GM12878 (cell line): Measurements from ENCODE around the gene SLC15A5. TPM values are rescaled to one million over a fixed set of nuclear protein-coding genes. Genes with fewer than 3 reads are reported as not detected.
A peak's percentile ranks its signal among the peaks of the same experiment; 100 is the strongest.

ENCODE experiments used
- ATAC-seq: fragments of 200-7000 bp; cut with Tn5 transposase; 3 replicates; pipeline ENCODE4 v1.9.1; 2020; ENCODE audit warnings: mild to moderate bottlenecking, moderate library complexity
- BruUV-seq: library from RNA; stranded (reverse); fragments of 400-500 nt; replicated peaks from 2 replicates; lab custom pipeline; 2021; lab: Mats Ljungman, UMichigan
- CTCF ChIA-PET: fragments of 300-600 bp; sonication (Branson Sonifier 250); formaldehyde crosslinking; extraction: SDS; loops from one replicate; lab custom pipeline; 2021; ENCODE audit warnings: inconsistent platforms; lab: Yijun Ruan, JAX
- POLR2A ChIA-PET: fragments of 350-600 bp; formaldehyde crosslinking; extraction: SDS; loops from one replicate; lab custom pipeline; 2021; ENCODE audit warnings: inconsistent platforms; lab: Charles Lee
- RAD21 ChIA-PET: fragments of 300-600 bp; sonication (Branson Sonifier 250); formaldehyde crosslinking; loops from one replicate; lab custom pipeline; 2023; ENCODE audit warnings: antibody characterized with exemption; ENCODE audit not compliant: unreplicated experiment; lab: Charles Lee
- SMC1A ChIA-PET: fragments of 300-600 bp; sonication (Branson Sonifier 250); formaldehyde crosslinking; loops from one replicate; lab custom pipeline; 2023; ENCODE audit not compliant: unreplicated experiment, uncharacterized antibody; lab: Charles Lee
- DNase-seq: peaks from one replicate; pipeline ENCODE4 v3.0.0-alpha.2; 2011; ENCODE audit warnings: low read depth, low spot score
- FAIRE-seq: peaks from 3 replicates; lab custom pipeline; 2011; peaks lifted over from hg19 to GRCh38; lab: Jason Lieb, UNC
- H2AFZ ChIP-seq: 2 replicates; pipeline ENCODE4 v1.6.0; 2011; ENCODE audit warnings: low read depth, low read length, control low read depth; ENCODE audit not compliant: control insufficient read depth
- H3K27ac ChIP-seq: 2 replicates; pipeline ENCODE4 v1.5.1; 2011; ENCODE audit warnings: control low read depth; ENCODE audit not compliant: control insufficient read depth, insufficient read depth
- H3K27me3 ChIP-seq, 2 experiments: replicated peaks in 1 of 2; 2 replicates each; pipeline versions ENCODE4 v1.6.0 to v1.6.1; 2011; ENCODE audit warnings: low read length in 1 of 2; ENCODE audit not compliant: control insufficient read depth in 2 of 2, insufficient read depth in 2 of 2
- H3K36me3 ChIP-seq, 2 experiments: 2 replicates each; pipeline ENCODE4 v1.5.1; 2011; ENCODE audit warnings: low read length in 1 of 2; ENCODE audit not compliant: control insufficient read depth in 2 of 2, insufficient read depth in 2 of 2
- H3K4me1 ChIP-seq: 2 replicates; pipeline ENCODE4 v1.6.1; 2011; ENCODE audit warnings: mild to moderate bottlenecking, low read length, moderate library complexity, mixed read lengths; ENCODE audit not compliant: control insufficient read depth, insufficient read depth
- H3K4me2 ChIP-seq: 2 replicates; pipeline ENCODE4 v1.6.0; 2011; ENCODE audit warnings: control low read depth; ENCODE audit not compliant: control insufficient read depth, insufficient read depth
- H3K4me3 ChIP-seq: fragments of 200-600 bp; sonication (generic); 2 replicates; pipeline ENCODE4 v1.5.1; 2016
- H3K79me2 ChIP-seq: 2 replicates; pipeline ENCODE4 v1.6.0; 2011; ENCODE audit warnings: low read length; ENCODE audit not compliant: control insufficient read depth, insufficient read depth
- H3K9ac ChIP-seq: 2 replicates; pipeline ENCODE4 v1.8.0; 2011; ENCODE audit warnings: low read length, control low read depth, mixed read lengths; ENCODE audit not compliant: control insufficient read depth, insufficient read depth
- H3K9me3 ChIP-seq: replicated peaks from 3 replicates; pipeline ENCODE4 v1.5.1; 2011; ENCODE audit warnings: mild to moderate bottlenecking, low read length; ENCODE audit not compliant: control insufficient read depth, insufficient read depth
- H4K20me1 ChIP-seq: 2 replicates; pipeline ENCODE4 v1.6.0; 2011; ENCODE audit not compliant: control insufficient read depth, insufficient read depth
- E2F8 ChIP-seq: fragments of 450-650 bp; IDR thresholded peaks from 2 replicates; pipeline ENCODE4 v1.6.1; 2018; ENCODE audit warnings: mild to moderate bottlenecking, low read depth, moderate library complexity; ENCODE audit not compliant: partially characterized antibody
- FOXK2 ChIP-seq: fragments of 450-650 bp; IDR thresholded peaks from 2 replicates; pipeline ENCODE4 v1.6.1; 2017; ENCODE audit warnings: mild to moderate bottlenecking, moderate library complexity
- IRF5 ChIP-seq: fragments of 450-650 bp; IDR thresholded peaks from 2 replicates; pipeline ENCODE4 v1.6.1; 2017; ENCODE audit warnings: borderline replicate concordance
- KAT2A ChIP-seq: conservative IDR thresholded peaks from 2 replicates; pipeline ENCODE4 v1.6.1; 2011; ENCODE audit warnings: low read depth, low read length; ENCODE audit not compliant: control insufficient read depth
- LARP7 ChIP-seq: fragments of 450-650 bp; IDR thresholded peaks from 2 replicates; pipeline ENCODE4 v1.6.1; 2017; ENCODE audit warnings: mild to moderate bottlenecking
- MTA2 ChIP-seq: fragments of 450-650 bp; IDR thresholded peaks from 2 replicates; pipeline ENCODE4 v1.6.1; 2016; ENCODE audit warnings: low read depth, mild to moderate bottlenecking, moderate library complexity
- NBN ChIP-seq: fragments of 450-650 bp; IDR thresholded peaks from 2 replicates; pipeline ENCODE4 v1.6.1; 2016
- NFYB ChIP-seq: IDR thresholded peaks from 2 replicates; pipeline ENCODE4 v1.6.1; 2011; ENCODE audit warnings: low read depth, mild to moderate bottlenecking, low read length, improper control_type of control experiment, moderate library complexity; ENCODE audit not compliant: insufficient read depth
- NR2C2 ChIP-seq: IDR thresholded peaks from 2 replicates; pipeline ENCODE4 v1.6.1; 2011; ENCODE audit warnings: borderline replicate concordance, low read depth; ENCODE audit not compliant: control insufficient read depth, insufficient read length
- PKNOX1 ChIP-seq: fragments of 450-650 bp; IDR thresholded peaks from 2 replicates; pipeline ENCODE4 v1.6.1; 2016; ENCODE audit warnings: mild to moderate bottlenecking
- RAD21 ChIP-seq: IDR thresholded peaks from 2 replicates; pipeline ENCODE4 v1.6.1; 2011; ENCODE audit warnings: mild to moderate bottlenecking, low read depth, low read length, moderate library complexity; ENCODE audit not compliant: insufficient read depth
- RELA ChIP-seq: fragments of 450-650 bp; IDR thresholded peaks from 2 replicates; pipeline ENCODE4 v1.8.0; 2014; ENCODE audit warnings: borderline replicate concordance; ENCODE audit not compliant: partially characterized antibody
- SMARCA5 ChIP-seq: fragments of 450-650 bp; IDR thresholded peaks from 2 replicates; pipeline ENCODE4 v1.6.1; 2017; ENCODE audit warnings: mild to moderate bottlenecking
- ZNF217 ChIP-seq: fragments of 450-650 bp; IDR thresholded peaks from 2 replicates; pipeline ENCODE4 v1.6.1; 2017; ENCODE audit warnings: antibody characterized with exemption, mild to moderate bottlenecking
- ZNF592 ChIP-seq: fragments of 450-650 bp; IDR thresholded peaks from 2 replicates; pipeline ENCODE4 v1.6.1; 2017; ENCODE audit warnings: mild to moderate bottlenecking, moderate library complexity
- ZZZ3 ChIP-seq: IDR thresholded peaks from 2 replicates; pipeline ENCODE4 v1.6.1; 2011; ENCODE audit warnings: low read depth; ENCODE audit not compliant: control insufficient read depth, insufficient read length
- WGBS: methylation state at CpG from one replicate; pipeline ENCODE4 v1.1.6; 2016; ENCODE audit warnings: low lambda C conversion rate; ENCODE audit not compliant: insufficient replicate concordance, insufficient coverage; ENCODE audit errors: missing lambda C conversion rate; 5-methylcytosine and 5-hydroxymethylcytosine counted together
- in situ Hi-C: fragments of 300-500 bp; cut with MboI; formaldehyde crosslinking; loops from 9 replicates; pipeline ENCODE4 v1.14.3; 2018; ENCODE audit warnings: mixed read lengths
- intact Hi-C: fragments of 100-400 bp; cut with micrococcal nuclease; formaldehyde crosslinking; loops from one replicate; pipeline ENCODE4 v1.14.2; 2022; ENCODE audit not compliant: unreplicated experiment
- polyA plus RNA-seq, 11 experiments: library from polyadenylated mRNA; depleted of rRNA in 4 of 11; unstranded in 6 of 11; stranded (reverse) in 5 of 11; fragments of >200 nt; fragmentation: Nextera tagmentation in 4 of 11; fragmentation: Illumina TruSeq in 1 of 11; extraction: Ambion mirVana in 4 of 11; extraction: Trizol in 1 of 11; gene quantifications; 1 replicate in 1 of 11; 2 replicates in 10 of 11; pipeline versions ENCODE4 v1.2.1 to v1.2.3, GENCODE V29; 2011 to 2016; ENCODE audit warnings: inconsistent platforms in 2 of 11, missing spikeins in 2 of 11, low read depth in 1 of 11
- total RNA-seq, 4 experiments: library from RNA; depleted of rRNA in 3 of 4; stranded (reverse); fragments of >200 nt in 3 of 4; fragmentation: Illumina TruSeq in 1 of 4; extraction: Trizol in 1 of 4; gene quantifications; 2 replicates each; pipeline versions ENCODE4 v1.2.1 to v1.2.3, GENCODE V29; 2013 to 2021

The SLC15A5 gene
- total and polyA plus RNA-seq, 10 of the 15 experiments (the other 5 are each of a cell fraction or from before 2014, with no cell fraction given), result not detected

- Histone ChIP-seq H3K27me3 (no peaks in the 10 kb centered on the region), H4K20me1 (no peaks in the 10 kb centered on the region), H2AFZ (no peak overlapping the region), H3K9me3 (no peaks in the 10 kb centered on the region), H3K36me3 (no peaks in the 10 kb centered on the region), H3K27ac (no peak overlapping the region), H3K4me1 (no peaks in the 10 kb centered on the region), H3K79me2 (no peaks in the 10 kb centered on the region), H3K9ac (no peak overlapping the region), H3K4me3 (no peak overlapping the region), H3K4me2 (no peak overlapping the region)
- ChIA-PET CTCF (interaction anchor here (1.7 kb wide), 1 partner anchor 19 kb away, joined by 5 read pairs; no protein-coding TSS in a partner anchor), POLR2A (no interaction called here), SMC1A (interaction anchor here (0.5 to 1.3 kb wide), 8 partner anchors 21 to 254 kb away, joined by 3 to 4 read pairs (median 3); no protein-coding TSS in a partner anchor), RAD21 (no interaction called here)
- intact Hi-C loops (no loop called here), in situ Hi-C loops (no loop called here)
- WGBS, result 19% methylated on average over 3 of the region's 3 CpGs
- ATAC-seq (peak; percentile 98), DNase-seq (peak; percentile 39), FAIRE-seq (no peak)
- no TSS peak for BruUV-seq
- TF ChIP-seq E2F8 (no peak), NFYB (peak; percentile 67; the same call in 1 of the 2 replicates), ZZZ3 (no peak), SMARCA5 (no peak), RELA (no peak), FOXK2 (no peak), ZNF217 (no peak), ZNF592 (no peak), NBN (0 out of 2 replicates have a peak, but pooled peaks have one; percentile 24), PKNOX1 (peak; percentile 48; the same call in 1 of the 2 replicates), LARP7 (no peak), MTA2 (peak; percentile 70), IRF5 (no peak), KAT2A (no peak), NR2C2 (no peak), RAD21 (peak; percentile 20; the same call in 1 of the 2 replicates)
Measured at GRCh38 chr12:16198884-16199283, 78.6 kb downstream of the SLC15A5 start.
